Heart left ventricle (tissue), 16 donors: ENCODE results near the gene NMRK2. TPM values are rescaled to one million over a fixed set of nuclear protein-coding genes. Genes with fewer than 3 reads are reported as not detected.
"Not testable (repeated sequence)": the region's sequence is repeated elsewhere in the genome, so short reads cannot be mapped to it uniquely, and the experiment has no call there.

ENCODE experiments used
- ATAC-seq, 4 donors: fragments of 200-7000 bp; cut with Tn5 transposase; one replicate each; pipeline ENCODE4 v1.9.1; 2020 to 2022; ENCODE audit warnings: moderate library complexity in 4 of 4, mild to moderate bottlenecking in 3 of 4, moderate number of reproducible peaks in 1 of 4
- DNase-seq, 5 donors: peaks; one replicate each; pipeline ENCODE4 v3.0.0-alpha.2; 2020
- H3K27ac ChIP-seq, 12 donors: fragments of 200-600 bp; sonication (generic) in 4 of 12; one replicate each; pipeline versions ENCODE4 v1.5.0 to v1.8.0; 2016 to 2022; ENCODE audit warnings: mild to moderate bottlenecking in 2 of 12
- H3K27me3 ChIP-seq, 9 donors: fragments of 200-600 bp; sonication (generic) in 2 of 9; one replicate each; pipeline versions ENCODE4 v1.5.1 to v1.8.0; 2016 to 2022; ENCODE audit warnings: mild to moderate bottlenecking in 3 of 9
- H3K36me3 ChIP-seq, 9 donors: fragments of 200-600 bp; sonication (generic) in 2 of 9; one replicate each; pipeline versions ENCODE4 v1.5.0 to v1.8.0; 2018 to 2022; ENCODE audit warnings: mild to moderate bottlenecking in 2 of 9
- H3K4me1 ChIP-seq, 12 donors: fragments of 200-600 bp; sonication (generic) in 4 of 12; one replicate each; pipeline versions ENCODE4 v1.5.0 to v1.8.0; 2016 to 2022; ENCODE audit warnings: mild to moderate bottlenecking in 3 of 12
- H3K4me3 ChIP-seq, 12 donors: fragments of 200-600 bp; sonication (generic) in 4 of 12; one replicate each; pipeline versions ENCODE4 v1.5.0 to v1.8.0; 2017 to 2022; ENCODE audit warnings: mild to moderate bottlenecking in 9 of 12, moderate library complexity in 4 of 12
- H3K9me3 ChIP-seq, 12 donors: fragments of 200-600 bp; sonication (generic) in 4 of 12; one replicate each; pipeline versions ENCODE4 v1.5.0 to v1.8.0; 2016 to 2022; ENCODE audit warnings: mild to moderate bottlenecking in 1 of 12
- CTCF ChIP-seq, 12 donors: fragments of 200-600 bp; sonication (generic) in 4 of 12; IDR thresholded peaks; one replicate each; pipeline versions ENCODE4 v1.5.0 to v1.8.0; 2018 to 2022; ENCODE audit warnings: antibody characterized with exemption in 12 of 12, mild to moderate bottlenecking in 5 of 12
- POLR2A ChIP-seq, 2 donors: fragments of 450-650 bp; IDR thresholded peaks; one replicate each; pipeline ENCODE4 v1.6.1; 2017; ENCODE audit warnings: antibody characterized with exemption in 2 of 2, mild to moderate bottlenecking in 2 of 2, moderate library complexity in 2 of 2
- WGBS, 4 donors: extraction: QIAGEN DNeasy Blood & Tissue Kit in 2 of 4; methylation state at CpG; one replicate each; pipeline versions ENCODE4 v1.1.5 to v1.1.7; 2013 to 2018; 5-methylcytosine and 5-hydroxymethylcytosine counted together
- intact Hi-C, 10 donors: fragments of 100-400 bp; cut with DNase I; formaldehyde crosslinking; loops; one replicate each; pipeline versions ENCODE4 v1.11.1 to v1.14.2; 2022
- polyA plus RNA-seq, 2 donors: library from polyadenylated mRNA; stranded (reverse); fragments of 200-250 nt; gene quantifications; one replicate each; pipeline ENCODE4 v1.2.3, GENCODE V29; 2013
- total RNA-seq, 9 donors: library from RNA; depleted of rRNA in 2 of 9; stranded (reverse); fragments of >200 nt in 2 of 9; fragmentation: NEBNext Ultra II Directional in 3 of 9; extraction: Animal tissue kit (Norgen Biotek cat#: 25700) in 3 of 9; gene quantifications; one replicate each; pipeline versions ENCODE4 v1.1.0 to v1.2.4, GENCODE V29; 2016 to 2023
- donor health status: ischemic (EF 13 %, LVEDD 7.1; RV severe dilation, severe dysfunction).
- donor health status: healthy with polysubstance abuse.
- donor health status: DM: no; HTN: yes; CAD: no.
- donor health status: DM: no; HTN: no; CAD: no.
- donor health status: ischemic (EF 25% LVEDD 6.9; RV normal size, moderate dysfunction).
- donor health status: ischemic (EF 25% LVEDD 5.7; RV mildly dilated, moderate dysfunction).
- donor health status: healthy.
- donor health status: DM: yes; HTN: yes; CAD: no.
- donor health status: ischemic (EF 35%, LVEDD 5.7; RV mildly dilated, moderate dysfunction).
- donor health status: nonischemic (EF 11% LVEDD 7.7; RV severe dilation, severe dysfunction).
- donor health status: DM: yes; HTN: yes; CAD: no.
- donor health status: PGD.
- donor health status: ischemic (EF 29% LVEDD 5.4; RV normal size, mild dysfunction).
- donor health status: nonischemic (EF 23%, LVEDD 6.1; RV moderate dilation, normal function).

Gene NMRK2
- total and polyA plus RNA-seq, 11 donors = 347 to 2,001 (median 612) TPM

GRCh38 chr19:3936506-3937442 is 3.9 kb downstream of the NMRK2 start:
- whole genome bisulfite sequencing, 4 donors = 72 to 82% (median 78%) methylated on average over 13 to 26 of the region's 29 CpGs
- Histone ChIP-seq H3K4me1 (peaks cover 0 to 15% (median 3%) of the 10 kb centered on the region in 12 donors), H3K9me3 (no peaks in the 10 kb centered on the region), H3K36me3 (peaks cover 0 to 26% (median 0%) of the 10 kb centered on the region in 9 donors), H3K4me3 (peak overlapping the region in 2 of 12 donors; percentile 6 to 18), H3K27ac (peak overlapping the region in 7 of 12 donors; percentile 23 to 94 (median 34)), H3K27me3 (peaks cover 0 to 23% (median 0%) of the 10 kb centered on the region in 9 donors)
- DNase-seq (no peak), ATAC-seq (no peak)
- intact Hi-C loops = no loop called here
- TF ChIP-seq POLR2A (IDR thresholded peaks at IDR 0.05) = peak in 1 of 2 donors; percentile 14
- no peak for TF ChIP-seq CTCF (IDR thresholded peaks at IDR 0.05)

GRCh38 chr19:3938300-3938950 is 5.6 kb downstream of the NMRK2 start:
- peaks cover 0 to 35% (median 0%) of the 10 kb centered on the region in 9 donors for H3K36me3 ChIP-seq
- H3K9me3 ChIP-seq, DNase-seq, intact Hi-C loops, ATAC-seq, H3K4me3 ChIP-seq: not testable (repeated sequence)
- H3K4me1 ChIP-seq = peaks cover 0 to 18% (median 0%) of the 10 kb centered on the region in 12 donors
- H3K27me3 ChIP-seq = peaks cover 0 to 14% (median 0%) of the 10 kb centered on the region in 9 donors
- 85 to 88% (median 87%) methylated on average over 19 to 22 of the region's 22 CpGs for WGBS, 4 donors
- H3K27ac ChIP-seq = peak overlapping the region in 1 of 12 donors; percentile 19

- TF ChIP-seq CTCF (IDR thresholded peaks at IDR 0.05) (no peak), POLR2A (IDR thresholded peaks at IDR 0.05) (no peak)
- H3K9me3 ChIP-seq = peaks cover 0 to 5% (median 0%) of the 10 kb centered on the region in 12 donors
- no peaks in the 10 kb centered on the region for H3K27me3 ChIP-seq
- intact Hi-C loops = no loop called here
- H3K4me1 ChIP-seq = peaks cover 0 to 24% (median 0%) of the 10 kb centered on the region in 12 donors
- H3K27ac ChIP-seq = peak overlapping the region; percentile 17 to 97 (median 78)
- H3K4me3 ChIP-seq = no peak overlapping the region
- DNase-seq (peak in 4 of 5 donors; percentile 68 to 88 (median 77)), ATAC-seq (peak; percentile 74 to 91 (median 88))
- 40 to 54% (median 41%) methylated on average over 8 of the region's 8 CpGs for WGBS, 4 donors
- H3K36me3 ChIP-seq = peaks cover 0 to 54% (median 2%) of the 10 kb centered on the region in 9 donors
Observed at GRCh38 chr19:3942790-3943409, 10.0 kb downstream of the NMRK2 start.

- Histone ChIP-seq H3K27me3 (no peaks in the 10 kb centered on the region), H3K9me3 (peaks cover 0 to 5% (median 0%) of the 10 kb centered on the region in 12 donors), H3K36me3 (peaks cover 0 to 51% (median 2%) of the 10 kb centered on the region in 9 donors), H3K4me3 (no peak overlapping the region), H3K4me1 (peaks cover 0 to 24% (median 0%) of the 10 kb centered on the region in 12 donors), H3K27ac (peak overlapping the region; percentile 0 to 97 (median 78))
- intact Hi-C loops = no loop called here
- no peak for TF ChIP-seq POLR2A (IDR thresholded peaks at IDR 0.05)
- TF ChIP-seq CTCF (IDR thresholded peaks at IDR 0.05) = no peak
- DNase-seq (no peak), ATAC-seq (no peak)
- WGBS, 4 donors = 67 to 73% (median 68%) methylated on average over 11 of the region's 11 CpGs
Observed at GRCh38 chr19:3944018-3944721, 11.3 kb downstream of the NMRK2 start.
